Aorta (tissue), 5 donors: Measurements from ENCODE around the gene ENKUR. TPM values are rescaled to one million over a fixed set of nuclear protein-coding genes. Genes with fewer than 3 reads are reported as not detected.

Source experiments
- ATAC-seq: fragments of 200-7000 bp; cut with Tn5 transposase; one replicate; pipeline ENCODE4 v1.9.1; 2022; ENCODE audit warnings: moderate library complexity; ENCODE audit not compliant: low FRiP score
- DNase-seq, 2 donors: peaks; one replicate each; pipeline ENCODE4 v3.0.0-alpha.2; 2020
- H3K27ac ChIP-seq, 2 donors: one replicate each; pipeline ENCODE4 v1.5.1; 2013; ENCODE audit warnings: low read length in 2 of 2, mild to moderate bottlenecking in 2 of 2, moderate library complexity in 2 of 2, control low read depth in 1 of 2, inconsistent platforms in 1 of 2, low read depth in 1 of 2
- H3K27me3 ChIP-seq, 2 donors: one replicate each; pipeline ENCODE4 v1.6.1; 2013; ENCODE audit warnings: control low read depth in 1 of 2, low read length in 1 of 2, mild to moderate bottlenecking in 1 of 2, moderate library complexity in 1 of 2; ENCODE audit not compliant: insufficient read depth in 2 of 2, control insufficient read depth in 1 of 2
- H3K36me3 ChIP-seq, 2 donors: one replicate each; pipeline ENCODE4 v1.6.1; 2013; ENCODE audit warnings: control low read depth in 1 of 2, low read length in 1 of 2, mild to moderate bottlenecking in 1 of 2; ENCODE audit not compliant: insufficient read depth in 2 of 2, control insufficient read depth in 1 of 2
- H3K4me1 ChIP-seq, 2 donors: one replicate each; pipeline ENCODE4 v1.6.1; 2013; ENCODE audit warnings: low read length in 2 of 2, control low read depth in 1 of 2, mild to moderate bottlenecking in 1 of 2, moderate library complexity in 1 of 2; ENCODE audit not compliant: insufficient read depth in 2 of 2, control insufficient read depth in 1 of 2
- H3K4me3 ChIP-seq, 2 donors: one replicate each; pipeline ENCODE4 v1.5.1; 2013; ENCODE audit warnings: low read length in 2 of 2, control low read depth in 1 of 2, mild to moderate bottlenecking in 1 of 2
- H3K9me3 ChIP-seq: one replicate; pipeline ENCODE4 v1.6.1; 2013; ENCODE audit warnings: mild to moderate bottlenecking, low read length; ENCODE audit not compliant: control insufficient read depth
- WGBS, 2 donors: extraction: QIAGEN DNeasy Blood & Tissue Kit; methylation state at CpG; one replicate each; pipeline ENCODE4 v1.1.7; 2013; 5-methylcytosine and 5-hydroxymethylcytosine counted together
- intact Hi-C, 2 donors: fragments of 100-400 bp; cut with DNase I; formaldehyde crosslinking; loops; one replicate each; pipeline versions ENCODE4 v1.14.2 to v1.15.0; 2022
- polyA plus RNA-seq, 2 donors: library from polyadenylated mRNA; stranded (reverse); fragments of 200-250 nt; gene quantifications; one replicate each; pipeline ENCODE4 v1.2.3, GENCODE V29; 2013
- total RNA-seq, 2 donors: library from RNA; stranded (reverse); fragmentation: NEBNext Ultra II Directional; extraction: Animal tissue kit (Norgen Biotek cat#: 25700); gene quantifications; one replicate each; pipeline ENCODE4 v1.2.1, GENCODE V29; 2021
- donor health status: healthy with polysubstance abuse.
- donor health status: Bipolar disorder and iron deficiency.
- donor health status: DM: no; HTN: no; CAD: no.
- donor health status: DM: no; HTN: no; CAD: no.
- donor health status: DM: yes; HTN: yes; CAD: no.

The ENKUR gene
- total and polyA plus RNA-seq, 4 donors = 0.36 TPM; not detected in 3

- intact Hi-C loops = loop anchor here in 1 of 2 donors (10.0 kb wide), 1 partner anchor 228 kb away; the partner anchor contains the start of gene ARHGAP21
- Histone ChIP-seq H3K4me3 (peak overlapping the region; percentile 58 to 66), H3K27ac (no peak overlapping the region), H3K27me3 (no peaks in the 10 kb centered on the region), H3K4me1 (no peaks in the 10 kb centered on the region), H3K36me3 (no peaks in the 10 kb centered on the region), H3K9me3 (no peaks in the 10 kb centered on the region)
- WGBS, 2 donors = 7 to 11% methylated on average over 25 to 53 of the region's 53 CpGs
- ATAC-seq = peak; percentile 47
- DNase-seq = peak; percentile 66 to 77
These were observed 63.0 kb downstream of the ENKUR start for GRCh38 chr10:24952707-24953645.

- DNase-seq (peak; percentile 63 to 80), ATAC-seq (peak; percentile 58)
- no peaks in the 10 kb centered on the region for H3K4me1 ChIP-seq
- H3K27ac ChIP-seq = no peak within 1 kb of the TSS
- no peaks in the 10 kb centered on the region for H3K9me3 ChIP-seq
- intact Hi-C loops = loop anchor here in 1 of 2 donors (10.0 kb wide), 1 partner anchor 227 kb away; the partner anchor contains the start of gene ARHGAP21
- H3K27me3 ChIP-seq = no peaks in the 10 kb centered on the region
- peak within 1 kb of the TSS; percentile 58 to 66 for H3K4me3 ChIP-seq
- WGBS, 2 donors = 2% methylated on average over 35 to 56 of the region's 56 CpGs
- no peaks in the 10 kb centered on the region for H3K36me3 ChIP-seq
These were observed 63.7 kb downstream of the ENKUR start, which contains the start of gene PRTFDC1 for GRCh38 chr10:24952143-24952706. PRTFDC1 (minus strand) TSS chr10:24952606; CDS start chr10:24952575, 31 bp downstream.

- no peak overlapping the region for H3K27ac ChIP-seq
- H3K4me3 ChIP-seq = peak overlapping the region in 1 of 2 donors; percentile 58
- H3K36me3 ChIP-seq = no peaks in the 10 kb centered on the region
- intact Hi-C loops = loop anchor here in 1 of 2 donors (10.0 kb wide), 1 partner anchor 227 kb away; the partner anchor contains the start of gene ARHGAP21
- ATAC-seq (peak; percentile 30), DNase-seq (no peak)
- H3K27me3 ChIP-seq = no peaks in the 10 kb centered on the region
- WGBS, 2 donors = 72 to 74% methylated on average over 10 of the region's 10 CpGs
- no peaks in the 10 kb centered on the region for H3K4me1 ChIP-seq
- H3K9me3 ChIP-seq = no peaks in the 10 kb centered on the region
These were observed 64.5 kb downstream of the ENKUR start for GRCh38 chr10:24951201-24952142.

GRCh38 chr10:24950439-24950838 lies 65.5 kb downstream of the ENKUR start:
- ATAC-seq (no peak), DNase-seq (no peak)
- WGBS, 2 donors = 88 to 91% methylated on average over 5 of the region's 5 CpGs
- H3K4me1 ChIP-seq = no peaks in the 10 kb centered on the region
- intact Hi-C loops = loop anchor here in 1 of 2 donors (10.0 kb wide), 1 partner anchor 226 kb away; the partner anchor contains the start of gene ARHGAP21
- H3K9me3 ChIP-seq = no peaks in the 10 kb centered on the region
- H3K4me3 ChIP-seq = no peak overlapping the region
- H3K36me3 ChIP-seq = no peaks in the 10 kb centered on the region
- no peak overlapping the region for H3K27ac ChIP-seq
- no peaks in the 10 kb centered on the region for H3K27me3 ChIP-seq

DNA sequence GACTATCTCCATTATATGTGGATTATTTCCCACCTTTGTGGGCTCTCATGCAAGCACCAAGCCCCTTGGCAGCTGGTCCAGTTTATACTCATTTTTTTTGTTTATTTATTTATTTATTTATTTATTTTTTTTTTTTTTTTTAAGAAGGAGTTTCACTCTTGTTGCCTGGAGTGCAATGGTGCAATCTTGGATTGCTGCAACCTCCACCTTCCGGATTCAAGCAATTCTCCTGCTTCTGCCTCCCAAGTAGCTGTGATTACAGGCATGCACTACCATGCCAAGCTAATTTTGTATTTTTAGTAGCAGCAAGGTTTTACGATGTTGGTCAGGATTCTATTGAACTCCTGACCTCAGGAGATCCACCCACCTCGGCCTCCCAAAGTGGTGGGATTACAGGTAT lies 66.3 kb downstream of the ENKUR start:
- H3K4me1 ChIP-seq = no peaks in the 10 kb centered on the region

GRCh38 chr10:24947304-24948097 lies 68.5 kb downstream of the ENKUR start:
- intact Hi-C loops = no loop called here
- no peak overlapping the region for H3K4me3 ChIP-seq
- no peak overlapping the region for H3K27ac ChIP-seq
- H3K4me1 ChIP-seq = no peaks in the 10 kb centered on the region
- WGBS, 2 donors = 86% methylated on average over 4 of the region's 4 CpGs
- H3K9me3 ChIP-seq = no peaks in the 10 kb centered on the region
- DNase-seq (no peak), ATAC-seq (peak; percentile 49)
- no peaks in the 10 kb centered on the region for H3K27me3 ChIP-seq
- H3K36me3 ChIP-seq = no peaks in the 10 kb centered on the region

More for the DNA sequence above, 66.3 kb downstream of the ENKUR start:
- no peak overlapping the region for H3K27ac ChIP-seq
- intact Hi-C loops = loop anchor here in 1 of 2 donors (10.0 kb wide), 1 partner anchor 225 kb away; the partner anchor contains the start of gene ARHGAP21
- H3K9me3 ChIP-seq = no peaks in the 10 kb centered on the region
- no peak for ATAC-seq
- no peak for DNase-seq
- H3K4me3 ChIP-seq = no peak overlapping the region
- H3K36me3 ChIP-seq = no peaks in the 10 kb centered on the region
- no peaks in the 10 kb centered on the region for H3K27me3 ChIP-seq
- WGBS, 2 donors = 84 to 88% methylated on average over 3 of the region's 3 CpGs

DNA sequence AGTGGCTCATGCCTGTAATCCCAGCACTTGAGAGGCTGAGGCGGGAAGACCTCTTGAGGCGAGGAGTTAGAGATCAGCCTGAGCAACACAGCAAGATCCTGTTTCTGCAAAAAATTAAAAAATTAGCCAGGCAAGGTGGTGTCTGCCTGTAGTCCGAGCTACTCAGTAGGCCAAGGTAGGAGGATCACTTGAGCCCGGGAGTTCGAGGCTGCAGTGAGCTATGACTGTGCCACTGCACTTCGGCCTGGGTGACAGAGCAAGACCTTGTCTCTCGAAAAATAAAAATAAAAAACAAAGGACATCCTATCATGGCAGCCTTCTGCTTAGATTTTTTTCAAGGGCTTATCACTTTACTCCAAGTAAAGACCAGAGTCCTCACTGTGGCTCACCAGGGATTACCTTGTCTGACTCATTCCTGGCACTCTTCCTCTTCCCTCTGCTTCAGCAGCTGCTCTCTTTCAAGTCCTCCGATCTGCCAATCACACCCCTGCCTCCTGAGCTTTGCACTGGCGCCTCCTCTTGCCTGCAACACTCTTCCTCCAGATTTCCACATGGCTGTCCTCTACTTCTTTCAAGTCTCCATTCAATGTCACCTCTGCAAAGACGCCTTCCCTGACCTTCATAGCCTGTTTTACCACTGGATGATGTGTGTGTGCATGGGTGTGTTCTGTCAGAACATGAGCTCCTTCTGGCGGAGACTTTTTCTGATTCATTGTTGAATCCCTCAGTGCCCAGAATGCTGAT lies 71.3 kb downstream of the ENKUR start:
- H3K27ac ChIP-seq = no peak overlapping the region
- H3K4me3 ChIP-seq = no peak overlapping the region
- no peaks in the 10 kb centered on the region for H3K27me3 ChIP-seq
- ATAC-seq (no peak), DNase-seq (no peak)
- no peaks in the 10 kb centered on the region for H3K9me3 ChIP-seq
- no peaks in the 10 kb centered on the region for H3K36me3 ChIP-seq
- 95% methylated on average over 11 of the region's 11 CpGs for WGBS, 2 donors
- no peaks in the 10 kb centered on the region for H3K4me1 ChIP-seq
- intact Hi-C loops = no loop called here
